ENCODE data around the gene JAML. TPM values are rescaled to one million over a fixed set of nuclear protein-coding genes. Genes with fewer than 3 reads are reported as not detected.
A peak's percentile ranks its signal among the peaks of the same experiment; 100 is the strongest.

Gene JAML
- polyA plus RNA-seq, 1 donor from 2014 or later: 0.28 TPM

DNA sequence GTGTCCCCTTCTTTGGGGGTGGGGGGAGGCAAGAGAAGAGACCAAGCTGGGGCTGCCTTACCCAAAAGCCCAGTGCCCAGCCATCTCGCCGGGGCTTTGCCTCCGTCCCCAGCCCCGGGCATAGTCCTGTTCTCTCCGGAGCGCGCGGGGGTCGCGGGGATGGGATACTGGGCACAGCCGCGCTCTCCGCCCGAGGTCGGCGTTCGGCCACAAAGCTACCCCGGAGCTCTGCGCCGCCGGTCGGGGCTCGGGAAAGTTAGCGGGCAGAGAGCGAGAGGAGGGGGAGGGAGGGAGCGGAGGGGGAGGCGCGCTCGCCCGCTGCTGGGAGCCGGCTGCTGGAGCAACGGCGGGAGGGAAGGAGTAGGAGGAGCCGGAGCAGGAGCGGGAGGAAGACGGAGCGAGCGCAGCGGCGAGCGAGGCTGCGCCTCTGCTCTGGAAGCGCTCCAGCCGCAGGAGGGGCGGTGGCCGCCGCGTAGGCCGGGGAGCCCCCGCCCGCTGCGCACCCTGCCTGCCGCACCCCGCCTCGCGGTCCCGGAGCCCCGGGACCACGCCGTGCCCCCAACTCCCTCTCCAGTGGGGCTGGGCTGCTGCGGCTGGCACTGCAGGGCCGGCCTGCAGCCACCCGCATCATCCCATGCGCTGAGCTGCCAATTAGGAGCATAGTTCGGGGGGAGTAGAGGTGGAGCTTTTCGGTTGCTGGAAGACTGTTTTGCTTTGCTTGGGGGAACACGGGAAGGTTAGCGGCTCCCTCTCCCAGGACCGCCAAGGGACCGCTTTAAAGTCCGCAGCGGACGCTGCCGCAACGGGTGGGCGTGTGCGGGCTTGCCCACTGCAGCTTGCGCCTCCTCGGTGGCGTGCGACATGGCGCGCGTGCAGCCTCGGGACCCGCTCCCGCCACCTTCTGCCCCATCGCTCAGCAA, 72.0 kb downstream of the JAML start, which contains the start of gene SCN4B:
Gene SCN4B, minus strand, starts transcription at position 272 of the 920 bp plus-strand sequence. Its CDS starts 150 bp downstream, at position 122.
- Histone ChIP-seq H4K20me1 (ENCODE audit: insufficient read depth) (no peaks in the 10 kb centered on the region), H3K27me3 (ENCODE audit: insufficient read depth, low read depth, low read length) (peaks cover 80% of the 10 kb centered on the region)

More for the DNA sequence above, 72.0 kb downstream of the JAML start, which contains the start of gene SCN4B:
- H3K9me3 ChIP-seq (ENCODE audit: low read length): no peaks in the 10 kb centered on the region
- no peaks in the 10 kb centered on the region for H3K36me3 ChIP-seq (ENCODE audit: insufficient read depth, low read length)
- H3K4me3 ChIP-seq (ENCODE audit: low read length): peak within 1 kb of the TSS; percentile 76
- H3F3A ChIP-seq (ENCODE audit: insufficient read depth, low read length, poor library complexity, severe bottlenecking): no peaks in the 10 kb centered on the region
- no peaks in the 10 kb centered on the region for H3K9me2 ChIP-seq (ENCODE audit: insufficient read depth, low read length)
- peak within 1 kb of the TSS; percentile 49 for H2AFZ ChIP-seq (ENCODE audit: low read depth, low read length)
- TF ChIP-seq SMC3 (conservative IDR thresholded peaks at IDR 0.05; ENCODE audit: poor library complexity) (no peak), TAF1 (IDR thresholded peaks at IDR 0.05; ENCODE audit: low read depth) (no peak), EP300 (conservative IDR thresholded peaks at IDR 0.05; ENCODE audit: poor library complexity, severe bottlenecking) (no peak), POLR2AphosphoS5 (IDR thresholded peaks at IDR 0.05) (no peak), REST (IDR thresholded peaks at IDR 0.05; ENCODE audit: borderline replicate concordance) (peak; percentile 18), RAD21 (conservative IDR thresholded peaks at IDR 0.05) (peak; percentile 29), CTCF (IDR thresholded peaks at IDR 0.05; ENCODE audit: poor library complexity, severe bottlenecking) (no peak), EZH2 (IDR thresholded peaks at IDR 0.05; ENCODE audit: borderline replicate concordance, insufficient read depth, low read length, poor library complexity, severe bottlenecking) (no peak), MXI1 (conservative IDR thresholded peaks at IDR 0.05; ENCODE audit: poor library complexity, severe bottlenecking) (peak; percentile 72)
- peak within 1 kb of the TSS; percentile 54 for H3K9ac ChIP-seq (ENCODE audit: low read length)
- H3K27ac ChIP-seq (ENCODE audit: low read length): no peak within 1 kb of the TSS
- H3K79me2 ChIP-seq (replicated peaks; ENCODE audit: insufficient read depth, low read length): no peaks in the 10 kb centered on the region
- peak within 1 kb of the TSS; percentile 89 for H3K4me2 ChIP-seq (ENCODE audit: low read length)

Measured in neural cell (in vitro differentiated cells).